HG02840 (cell line): ENCODE data around the gene BLMH.

ENCODE experiments used
- ATAC-seq: cut with Tn5 transposase; IDR thresholded peaks from one replicate; pipeline ENCODE4 v1.9.1; 2021; ENCODE audit warnings: mild to moderate bottlenecking, moderate library complexity, moderate number of reproducible peaks; ENCODE audit not compliant: unreplicated experiment, low FRiP score

The BLMH gene

DNA sequence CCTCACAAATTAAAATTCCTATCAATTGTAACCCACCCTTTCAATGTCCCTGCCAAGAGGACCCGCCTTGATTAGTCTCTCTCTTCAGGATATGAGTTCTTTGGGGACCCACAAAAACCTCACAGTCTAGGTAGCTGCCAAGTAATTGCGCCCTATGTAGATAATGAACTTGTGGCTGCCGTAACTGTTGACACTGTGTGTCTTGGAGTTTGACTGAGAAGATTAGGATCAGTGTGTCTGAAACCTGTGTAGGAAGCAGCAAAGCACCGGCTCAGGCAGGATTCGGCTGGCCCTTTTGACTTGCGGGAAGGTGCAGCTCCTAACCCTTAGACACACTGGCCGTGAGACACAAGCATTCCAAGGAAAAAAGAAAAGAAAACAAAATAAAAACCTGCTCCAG, 38.4 kb downstream of the BLMH start:
- ATAC-seq, result no peak

DNA sequence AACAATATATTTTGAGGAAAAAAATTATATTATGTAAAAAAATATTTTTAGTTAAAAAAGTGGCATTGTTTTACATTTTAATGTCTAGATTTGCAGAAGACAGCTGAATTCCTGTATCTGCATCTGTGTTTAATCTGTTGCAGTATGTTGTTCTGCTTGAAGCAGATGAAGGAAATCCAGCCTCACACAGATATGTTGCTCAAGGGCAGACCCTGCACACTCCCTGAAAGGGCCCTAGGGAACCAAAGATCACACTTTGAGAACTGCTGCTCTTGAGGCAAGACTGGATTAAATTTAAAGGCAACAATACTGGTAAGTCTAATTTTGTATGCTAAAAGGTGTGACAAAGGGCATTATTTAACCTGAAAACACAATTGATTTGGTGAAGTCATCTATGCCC, 39.8 kb downstream of the BLMH start:
- ATAC-seq, result no peak

DNA sequence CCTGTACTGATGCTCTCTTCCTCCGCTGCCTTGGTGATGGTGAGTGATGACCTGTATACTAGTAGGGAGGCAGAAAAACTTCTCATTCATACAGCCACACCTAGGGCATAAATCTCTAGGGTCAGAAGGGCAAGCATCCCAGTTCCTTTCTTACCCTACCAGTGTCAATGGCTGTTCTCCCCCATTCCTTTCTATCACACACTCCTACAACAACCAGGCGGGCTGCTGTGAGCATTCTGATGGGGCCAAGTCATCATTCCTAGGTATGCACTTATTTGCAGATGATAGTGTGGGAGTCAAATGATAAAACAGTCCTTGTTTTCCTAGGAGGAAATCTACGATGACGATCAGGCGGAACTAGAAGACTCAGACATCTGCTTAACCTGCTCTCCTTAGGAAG, 42.3 kb downstream of the BLMH start:
- no peak for ATAC-seq

DNA sequence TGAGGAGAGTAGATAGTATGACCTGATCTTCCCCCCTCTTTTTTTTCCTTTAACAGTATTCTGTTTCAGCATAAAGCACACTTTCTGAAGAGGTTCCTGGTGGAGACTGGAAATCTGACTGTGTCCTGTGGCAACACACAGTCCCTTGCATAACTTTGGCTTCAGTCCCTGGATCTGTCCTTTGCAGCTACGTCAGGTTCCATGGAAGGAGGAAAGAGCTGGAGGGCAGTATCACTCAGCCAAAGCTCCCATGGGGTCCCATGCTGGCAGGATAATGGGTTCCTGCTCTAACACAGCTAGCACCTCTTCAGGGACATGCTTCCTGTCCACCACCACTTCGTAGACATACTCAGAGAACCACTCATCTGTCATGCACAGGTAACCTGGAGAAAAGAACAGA, 43.0 kb downstream of the BLMH start:
- no peak for ATAC-seq

DNA sequence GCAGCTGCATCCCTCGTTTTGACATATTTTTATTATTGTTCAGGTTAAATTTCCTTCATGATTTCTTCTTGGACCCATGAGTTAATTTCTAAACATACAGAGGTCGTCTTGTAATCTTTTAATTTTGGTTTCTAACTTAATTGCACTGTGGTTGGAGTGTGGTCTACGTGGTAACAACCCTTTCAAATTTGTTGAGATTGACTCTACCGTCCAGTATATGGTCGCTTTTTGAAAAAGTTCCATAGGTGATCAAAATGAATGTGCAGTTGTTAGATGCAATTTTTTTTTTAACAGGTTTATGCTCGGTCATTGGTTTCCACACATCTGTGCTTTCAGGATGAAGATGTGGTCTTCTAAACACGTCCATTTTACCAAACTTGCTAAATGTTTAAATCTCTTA, 45.3 kb downstream of the BLMH start:
- ATAC-seq, result no peak

DNA sequence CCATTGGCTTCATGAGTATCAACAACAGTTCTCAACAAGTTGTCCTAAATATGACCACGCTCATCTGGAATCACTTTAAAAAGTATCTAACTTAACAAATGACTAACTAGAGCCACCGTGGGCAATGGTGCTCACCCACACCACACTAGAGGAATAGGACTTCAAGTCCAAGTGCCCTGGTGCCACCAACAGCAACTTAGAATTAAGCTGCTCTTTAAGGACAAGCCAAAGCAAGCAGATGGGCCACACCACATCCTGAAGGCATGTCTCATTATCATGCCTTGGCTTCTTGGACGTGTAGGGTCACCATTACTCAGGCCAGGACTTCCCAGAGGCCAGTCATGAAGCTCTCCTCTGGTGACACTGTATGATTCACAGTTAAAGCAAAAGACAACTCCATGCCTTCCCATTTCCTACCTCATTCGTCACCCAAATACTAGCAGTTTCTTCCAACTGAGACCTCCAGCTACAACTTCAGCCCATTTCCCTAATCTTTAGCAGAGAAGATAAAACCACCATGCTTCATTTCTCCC, 46.8 kb downstream of the BLMH start:
- ATAC-seq, result no peak

DNA sequence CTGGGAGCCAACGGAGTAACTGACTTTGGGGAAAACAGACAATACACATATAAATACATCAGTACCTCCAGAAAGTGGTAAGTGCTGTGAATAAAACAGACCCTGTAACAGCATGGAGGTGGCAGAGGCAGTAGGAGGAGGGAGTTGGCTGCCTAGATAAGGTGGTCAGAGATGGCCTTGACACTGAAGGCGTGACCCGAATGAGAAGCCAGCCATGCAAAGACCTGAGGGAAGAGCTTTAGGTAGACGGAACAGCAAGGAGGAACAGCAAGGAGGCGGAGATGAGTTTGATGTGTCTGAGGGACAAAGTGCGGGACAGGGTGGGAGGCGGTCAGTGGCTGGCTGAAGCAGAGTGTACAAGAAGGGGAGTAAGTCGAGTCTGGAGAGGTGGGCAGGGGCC, 48.2 kb downstream of the BLMH start:
- no peak for ATAC-seq

DNA sequence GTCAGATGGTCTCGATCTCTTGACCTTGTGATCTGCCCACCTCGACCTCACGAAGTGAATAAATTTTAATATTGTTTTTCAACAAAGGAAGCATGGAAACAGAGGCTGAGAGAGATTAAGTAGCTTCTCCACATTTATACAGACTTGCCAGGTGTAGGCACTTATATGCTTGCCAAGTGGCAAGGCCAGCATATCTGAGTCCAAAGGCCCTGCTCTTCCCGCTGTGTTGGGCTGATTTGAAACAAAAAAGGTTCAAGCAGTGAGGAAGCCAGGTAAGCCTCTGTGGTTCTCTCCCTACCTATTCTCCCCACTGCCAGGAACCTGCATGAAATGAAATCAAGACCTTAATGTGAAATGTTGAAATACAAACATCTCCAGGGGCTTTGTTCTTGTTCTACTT, 48.7 kb downstream of the BLMH start:
- no peak for ATAC-seq

DNA sequence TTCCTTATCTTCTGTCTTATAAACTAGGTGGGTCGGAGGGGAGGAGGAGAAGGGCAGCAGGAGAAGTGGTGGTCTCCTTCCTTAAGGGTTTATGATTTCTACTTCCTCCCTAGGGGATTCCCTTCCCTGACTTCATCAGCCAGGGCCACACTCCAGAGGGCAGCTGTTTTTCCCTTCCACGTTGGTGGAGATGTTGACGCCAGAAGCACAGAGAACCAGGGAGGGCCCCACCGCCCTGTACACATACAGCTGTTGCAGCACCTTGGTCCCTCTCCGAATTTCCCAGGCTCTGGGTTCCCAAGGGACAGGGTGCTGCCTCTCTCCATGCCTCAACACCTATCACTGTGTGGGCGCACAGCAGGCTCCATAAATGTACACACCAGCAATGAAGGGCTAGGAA, 50.7 kb downstream of the BLMH start:
- ATAC-seq, result no peak

DNA sequence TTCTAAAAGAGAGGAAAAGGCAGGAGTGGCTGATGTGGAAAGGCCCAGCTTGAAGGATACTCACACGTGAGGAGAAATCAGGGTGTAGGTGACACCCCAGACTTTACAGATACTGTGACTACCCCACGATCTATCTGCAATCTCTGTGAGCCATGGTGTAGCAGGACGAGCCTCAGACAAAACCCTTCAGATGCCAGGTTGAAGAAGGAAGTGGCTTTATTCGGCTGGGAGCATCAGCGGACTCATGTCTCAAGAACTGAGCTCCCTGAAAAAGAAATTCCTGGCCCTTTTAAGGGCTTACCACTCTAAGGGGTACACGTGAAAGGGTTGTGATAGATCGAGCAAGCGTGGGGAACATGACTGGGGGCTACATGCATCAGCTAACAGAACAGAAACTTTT, 51.6 kb downstream of the BLMH start:
- no peak for ATAC-seq

DNA sequence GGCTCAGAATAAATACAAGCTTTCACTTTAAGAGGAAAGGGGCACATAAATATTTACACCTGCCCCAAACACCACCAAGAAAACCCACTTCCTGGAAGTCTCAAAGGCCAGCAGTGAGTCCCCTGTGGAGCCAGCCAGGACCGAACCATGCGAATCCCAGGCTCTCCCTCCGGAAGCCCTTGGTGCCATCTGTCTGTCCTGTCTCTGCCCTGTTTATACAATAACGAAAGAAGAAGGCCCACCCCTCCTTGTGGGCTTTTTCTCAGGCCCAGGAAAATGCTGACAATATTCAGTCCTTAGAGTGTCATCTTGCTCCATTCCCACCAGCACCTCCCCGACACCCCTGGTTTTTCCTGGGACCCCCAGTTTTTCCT, 52.7 kb downstream of the BLMH start:
- ATAC-seq, result no peak

DNA sequence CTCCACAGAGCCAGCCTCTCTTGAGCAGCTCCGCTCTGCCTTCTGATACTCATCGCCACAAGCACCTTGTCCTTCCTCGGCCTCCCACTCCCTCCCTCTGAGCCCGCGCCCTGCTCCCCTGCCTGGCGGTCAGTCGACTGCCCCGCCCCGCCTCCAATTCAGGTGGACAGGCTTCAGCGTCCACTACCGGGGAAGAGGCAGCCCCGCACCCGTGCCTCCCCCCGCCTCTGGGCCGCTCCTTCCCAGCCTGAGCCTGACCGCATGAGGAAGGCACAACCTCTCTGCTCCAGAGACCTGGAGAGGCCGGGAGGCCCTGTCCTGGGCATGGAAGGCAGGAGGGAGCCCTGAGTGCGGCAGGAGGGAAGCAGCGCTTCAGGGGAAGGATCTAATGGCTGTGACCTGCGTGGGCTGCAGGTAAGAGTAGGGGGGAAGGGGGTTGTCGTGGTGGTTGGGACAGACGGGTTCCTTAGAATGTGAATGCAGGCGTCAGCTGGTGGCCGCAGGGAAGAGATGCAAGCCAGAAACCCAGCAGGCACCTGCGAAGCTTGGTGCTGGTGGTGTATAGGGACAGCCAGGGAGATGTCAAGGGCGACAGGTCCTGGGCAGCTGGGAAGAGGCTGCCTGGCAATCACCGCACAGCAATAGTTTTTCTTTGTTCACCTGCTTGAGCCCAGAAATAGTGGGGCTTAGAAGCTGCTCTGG, 53.2 kb downstream of the BLMH start:
- ATAC-seq, result no peak

DNA sequence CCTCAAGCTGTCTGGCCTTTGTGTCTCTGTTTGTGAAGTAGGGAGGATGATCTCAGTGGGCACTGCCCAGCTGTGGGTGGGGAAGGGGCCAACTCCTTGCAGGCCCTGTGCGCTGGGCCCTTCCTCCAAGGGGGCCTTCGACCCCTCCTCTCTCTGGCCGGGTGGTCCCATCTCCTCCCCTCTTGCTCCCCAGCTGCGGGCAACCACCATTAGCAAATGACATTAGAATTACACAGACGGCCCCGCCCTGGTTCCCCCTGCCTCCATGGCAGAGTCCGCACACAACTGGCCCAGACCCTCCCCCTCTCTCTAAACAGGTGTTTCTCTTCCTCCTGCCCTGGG, 53.8 kb downstream of the BLMH start:
- ATAC-seq, result no peak

DNA sequence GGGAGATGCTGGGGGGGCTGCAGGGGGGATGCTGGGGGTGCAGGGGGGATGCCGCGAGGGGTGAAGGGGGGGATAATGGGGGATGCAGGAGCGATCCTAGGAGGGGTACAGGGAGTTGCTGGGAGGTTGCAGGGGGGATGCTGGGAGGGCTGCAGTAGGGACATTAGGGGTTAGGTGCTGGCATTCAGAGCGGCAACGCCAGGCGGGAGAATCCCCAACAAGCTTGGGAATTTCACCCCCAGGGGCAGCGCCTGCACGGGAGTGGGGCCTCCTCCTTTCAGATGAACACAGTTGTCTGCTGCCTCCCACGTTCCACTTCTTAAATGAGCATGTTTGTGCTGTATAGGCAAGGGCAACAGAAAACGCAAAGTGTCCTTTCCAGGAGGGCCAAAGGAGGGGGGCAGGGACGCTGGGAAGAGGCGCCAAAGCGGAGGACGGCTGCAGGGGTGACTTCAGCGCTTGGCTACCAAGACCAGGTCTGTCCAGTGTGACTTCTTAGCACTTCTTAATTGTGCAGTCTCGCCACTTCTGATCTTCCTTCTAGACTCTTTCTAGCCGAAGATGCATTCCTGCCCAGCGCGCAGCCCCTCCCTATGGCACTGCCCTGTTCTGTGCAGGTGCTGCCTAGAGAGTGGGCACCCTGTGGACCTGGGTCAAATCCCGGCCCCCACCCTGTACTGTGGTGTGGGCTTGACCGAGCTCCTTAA, 54.3 kb downstream of the BLMH start:
- no peak for ATAC-seq

DNA sequence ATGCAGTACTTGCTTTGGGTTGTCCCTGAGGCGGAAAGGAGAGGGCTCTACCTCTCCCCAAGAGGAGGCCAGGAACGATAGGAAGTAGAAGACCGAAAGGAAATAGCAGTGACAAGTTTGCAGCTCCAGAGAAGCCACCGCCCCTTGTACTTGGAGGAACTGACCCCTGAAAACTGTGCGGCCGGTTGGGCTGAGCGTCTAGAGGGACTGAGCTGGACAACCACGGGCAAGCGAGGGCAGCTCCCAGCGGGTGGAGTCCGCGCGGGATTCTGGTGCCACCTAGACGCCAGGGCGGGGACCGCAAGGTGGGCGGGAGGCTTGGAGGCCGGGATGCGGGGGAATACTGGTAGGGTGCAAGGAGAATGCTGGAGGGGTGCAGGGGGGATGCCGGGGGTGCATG, 55.0 kb downstream of the BLMH start:
- ATAC-seq, result no peak

DNA sequence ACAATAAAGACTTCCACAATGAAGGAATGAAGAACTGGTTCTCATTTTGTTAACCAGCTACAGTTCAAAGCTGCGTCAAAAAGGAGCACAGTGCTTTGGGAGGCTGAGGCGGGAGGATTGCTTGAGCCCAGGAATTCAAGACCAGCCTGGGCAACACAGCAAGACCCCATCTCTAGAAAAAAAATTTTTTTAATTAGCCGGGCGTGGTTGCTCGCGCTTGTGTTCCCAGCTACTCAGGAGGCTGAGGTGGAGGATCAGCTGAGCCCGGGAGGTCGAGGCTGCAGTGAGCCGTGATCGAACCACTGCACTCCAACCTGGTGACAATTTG, 55.5 kb downstream of the BLMH start:
- no peak for ATAC-seq

DNA sequence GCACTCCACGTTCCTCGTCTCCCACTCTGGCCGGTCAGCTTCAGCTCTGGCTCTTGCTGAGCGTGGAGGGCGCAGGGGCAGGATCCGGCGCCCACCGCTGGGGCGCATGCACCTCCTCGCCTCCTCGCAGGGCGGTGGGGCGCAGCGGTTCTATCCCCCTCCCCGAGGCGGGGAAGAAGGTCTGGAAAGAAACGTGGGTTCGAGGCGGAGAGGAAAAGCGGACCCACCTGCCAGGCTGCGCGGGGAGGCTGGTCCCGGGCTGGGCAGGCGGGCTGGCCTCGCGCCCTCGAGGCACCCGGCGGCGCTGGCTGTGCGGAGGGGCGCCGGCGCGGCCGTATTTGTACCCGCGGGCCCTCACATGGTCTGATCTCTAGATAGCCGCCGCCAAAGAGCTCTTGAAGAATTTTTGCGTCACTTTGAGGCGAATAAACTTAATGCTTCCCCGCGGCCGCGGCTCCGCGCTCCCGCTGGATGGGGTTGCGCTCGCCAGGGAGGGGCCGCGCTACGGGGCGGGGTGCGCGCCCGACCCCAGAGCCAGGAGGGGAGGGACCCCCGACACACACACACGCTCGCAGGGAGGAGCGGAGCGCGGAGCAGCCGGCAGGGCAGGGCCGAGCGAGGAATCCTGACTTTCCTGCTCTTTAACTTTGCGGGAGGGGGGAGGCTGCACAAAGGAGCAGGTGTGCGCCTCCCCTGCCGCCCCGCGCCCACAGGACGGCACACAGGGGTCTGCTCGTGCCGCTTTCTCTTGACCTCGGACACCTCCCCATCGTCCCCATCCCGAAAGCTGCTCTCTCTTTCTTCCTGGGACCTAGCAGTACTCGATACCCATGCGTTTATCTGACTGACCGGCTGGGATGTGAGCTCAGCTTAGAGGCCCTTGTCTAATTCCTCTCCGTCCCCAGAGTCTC, 56.1 kb downstream of the BLMH start, which contains the start of gene SLC6A4:
Gene SLC6A4 (minus strand): TSS at position 312 of the 911 bp plus-strand sequence. CDS start 13,739 bp downstream, outside the sequence.
- no peak for ATAC-seq

DNA sequence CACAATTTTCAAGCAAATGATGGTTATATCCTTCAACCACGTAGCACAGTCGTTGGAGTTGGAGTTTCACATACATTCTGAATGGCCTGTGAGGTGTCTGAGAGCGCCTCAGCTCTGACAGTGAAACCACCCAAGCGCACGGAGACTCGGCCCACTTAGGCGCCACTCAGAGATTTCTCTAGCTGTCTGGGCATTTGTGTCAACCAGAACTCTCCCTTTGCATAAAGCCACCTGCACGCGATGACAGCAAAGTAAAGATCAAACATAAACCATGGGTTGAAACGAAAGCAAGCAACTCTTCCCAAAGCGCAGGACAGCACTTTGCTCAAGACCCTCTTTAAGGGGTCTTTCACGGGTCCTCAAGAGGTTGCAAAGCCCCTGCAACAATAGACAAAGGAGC, 56.8 kb downstream of the BLMH start:
- no peak for ATAC-seq

DNA sequence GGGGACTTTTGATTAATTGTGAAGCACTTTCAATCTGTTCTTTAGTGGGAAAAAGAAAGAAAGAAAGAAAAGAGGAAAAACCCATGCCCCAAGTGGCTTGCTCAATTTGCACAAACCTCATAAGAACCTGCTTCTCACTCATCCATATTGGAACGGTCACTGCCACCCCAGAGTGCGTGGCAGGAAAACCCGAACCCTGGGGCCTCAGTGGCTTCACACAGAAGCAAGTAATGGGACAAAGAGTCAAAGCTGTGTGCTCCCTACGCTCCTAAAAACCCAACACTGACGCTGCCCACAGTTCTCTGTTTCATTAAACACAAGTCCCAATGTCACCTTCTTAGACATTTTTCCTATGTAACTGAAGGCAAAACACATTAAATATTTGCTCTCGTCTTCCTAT, 57.4 kb downstream of the BLMH start:
- ATAC-seq, result no peak

DNA sequence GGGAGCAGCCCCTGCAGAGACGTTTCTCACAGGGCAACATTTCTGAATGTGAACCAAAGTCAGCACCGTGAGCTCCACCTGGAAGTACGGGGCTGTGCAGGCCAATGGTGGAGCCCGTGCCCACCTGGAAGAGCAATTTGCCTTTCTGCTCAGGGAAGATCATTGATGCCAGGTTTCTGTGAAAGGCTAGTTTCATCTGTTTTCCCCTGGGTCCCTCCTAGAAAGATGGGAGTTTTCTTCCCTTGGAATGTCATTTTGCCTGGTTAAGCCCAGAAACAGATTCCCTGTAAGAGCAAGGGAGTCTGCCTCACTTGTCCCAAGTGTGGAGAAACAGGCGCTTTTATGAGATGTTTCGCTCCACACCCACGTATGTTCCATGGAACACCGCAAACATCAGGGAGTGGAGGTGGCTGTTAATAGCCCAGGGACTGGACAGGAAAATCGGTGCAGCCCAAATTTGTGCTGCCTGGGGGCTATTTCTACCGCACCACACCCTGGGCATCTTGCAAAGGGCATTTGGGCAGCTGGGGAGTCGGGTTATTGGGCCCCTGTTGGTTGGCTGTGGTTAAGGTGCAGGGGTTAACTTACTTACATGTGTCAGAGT, 58.8 kb downstream of the BLMH start:
- no peak for ATAC-seq
